ENCODE results near the gene F13A1.

Gene F13A1

DNA sequence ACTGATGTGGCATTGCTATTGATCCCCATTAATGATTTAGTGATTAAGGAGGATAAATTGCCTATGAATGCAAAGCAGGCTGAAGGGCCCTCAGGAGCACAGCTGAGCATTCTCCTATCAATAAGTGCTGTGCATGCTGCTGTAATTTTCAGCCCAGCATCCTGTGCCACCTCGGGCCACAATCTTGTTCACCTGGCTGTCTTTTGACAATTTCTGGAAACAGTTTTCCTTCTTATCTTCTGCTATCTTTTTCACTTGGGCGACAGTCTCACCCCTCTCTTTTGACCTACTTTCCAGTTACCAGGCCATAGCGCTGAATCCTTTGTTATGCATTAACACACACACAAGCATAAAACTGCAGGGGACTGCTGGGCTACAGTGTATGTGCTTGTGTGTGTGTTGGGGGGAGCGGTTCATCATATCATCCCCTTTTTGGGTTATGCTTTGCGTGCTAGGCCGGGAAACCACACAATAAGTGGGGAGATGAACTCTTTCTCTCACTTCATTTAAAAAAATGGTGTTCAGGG lies 60.2 kb downstream of the F13A1 start:
- Histone ChIP-seq H2AFZ (ENCODE audit: insufficient read depth, low read length, poor library complexity) (no peak overlapping the region), H3K79me1 (ENCODE audit: low read length) (no peaks in the 10 kb centered on the region), H3K18ac (ENCODE audit: low read length) (no peak overlapping the region), H3K4me2 (ENCODE audit: low read length) (no peak overlapping the region), H3K9me3 (ENCODE audit: insufficient read depth, low read depth, low read length) (peaks cover 4% of the 10 kb centered on the region), H3K4me1 (ENCODE audit: control insufficient read depth in 1 of 2, insufficient read depth in 2 of 2, low read length in 2 of 2) (peaks cover 0 to 3% of the 10 kb centered on the region in 2 experiments), H3K36me3 (ENCODE audit: control insufficient read depth in 1 of 2, insufficient read depth in 2 of 2, low read length in 2 of 2) (no peaks in the 10 kb centered on the region), H4K12ac (ENCODE audit: low read depth, low read length) (no peak overlapping the region), H3K4me3 (ENCODE audit: low read depth, low read length) (no peak overlapping the region), H3K23ac (ENCODE audit: low read length) (no peak overlapping the region), H2BK12ac (ENCODE audit: low read length) (no peak overlapping the region), H4K8ac (ENCODE audit: low read depth, low read length) (no peak overlapping the region), H2BK120ac (ENCODE audit: insufficient read depth, low read length, poor library complexity) (no peak overlapping the region), H3K79me2 (ENCODE audit: control insufficient read depth, insufficient read depth, low read length, poor library complexity) (no peaks in the 10 kb centered on the region), H4K91ac (ENCODE audit: low read depth, low read length) (no peak overlapping the region), H2BK5ac (ENCODE audit: low read depth, low read length, poor library complexity) (no peak overlapping the region), H3K27me3 (ENCODE audit: insufficient read depth, low read length) (no peaks in the 10 kb centered on the region), H3K4ac (ENCODE audit: low read depth, low read length) (no peak overlapping the region), H3K27ac (ENCODE audit: low read depth, low read length) (no peak overlapping the region), H2AK5ac (ENCODE audit: low read length) (no peak overlapping the region), H3K9ac (ENCODE audit: low read length) (no peak overlapping the region), H3K14ac (ENCODE audit: low read length) (no peak overlapping the region)
- no peak for DNase-seq
- WGBS (ENCODE audit: extremely low coverage, insufficient coverage, insufficient read length) = no CpG with 5 or more reads among the region's 6 CpGs

GRCh38 chr6:6256886-6257285 lies 63.6 kb downstream of the F13A1 start:
- Histone ChIP-seq H3K14ac (ENCODE audit: low read length) (no peak overlapping the region), H3K9me3 (ENCODE audit: insufficient read depth, low read depth, low read length) (no peaks in the 10 kb centered on the region), H4K12ac (ENCODE audit: low read depth, low read length) (no peak overlapping the region), H3K36me3 (ENCODE audit: control insufficient read depth in 1 of 2, insufficient read depth in 2 of 2, low read length in 2 of 2) (no peaks in the 10 kb centered on the region), H3K4me2 (ENCODE audit: low read length) (no peak overlapping the region), H4K91ac (ENCODE audit: low read depth, low read length) (no peak overlapping the region), H3K9ac (ENCODE audit: low read length) (no peak overlapping the region), H2BK120ac (ENCODE audit: insufficient read depth, low read length, poor library complexity) (no peak overlapping the region), H3K4me3 (ENCODE audit: low read depth, low read length) (no peak overlapping the region), H4K8ac (ENCODE audit: low read depth, low read length) (no peak overlapping the region), H3K18ac (ENCODE audit: low read length) (no peak overlapping the region), H3K4ac (ENCODE audit: low read depth, low read length) (no peak overlapping the region), H3K79me1 (ENCODE audit: low read length) (no peaks in the 10 kb centered on the region), H3K4me1 (ENCODE audit: control insufficient read depth in 1 of 2, insufficient read depth in 2 of 2, low read length in 2 of 2) (peaks cover 0 to 3% of the 10 kb centered on the region in 2 experiments), H3K27ac (ENCODE audit: low read depth, low read length) (no peak overlapping the region), H2AFZ (ENCODE audit: insufficient read depth, low read length, poor library complexity) (no peak overlapping the region), H3K27me3 (ENCODE audit: insufficient read depth, low read length) (no peaks in the 10 kb centered on the region), H2BK12ac (ENCODE audit: low read length) (no peak overlapping the region), H2AK5ac (ENCODE audit: low read length) (no peak overlapping the region), H3K23ac (ENCODE audit: low read length) (no peak overlapping the region), H2BK5ac (ENCODE audit: low read depth, low read length, poor library complexity) (no peak overlapping the region), H3K79me2 (ENCODE audit: control insufficient read depth, insufficient read depth, low read length, poor library complexity) (no peaks in the 10 kb centered on the region)
- WGBS (ENCODE audit: extremely low coverage, insufficient coverage, insufficient read length) = no CpG with 5 or more reads among the region's 2 CpGs
- no peak for DNase-seq

DNA sequence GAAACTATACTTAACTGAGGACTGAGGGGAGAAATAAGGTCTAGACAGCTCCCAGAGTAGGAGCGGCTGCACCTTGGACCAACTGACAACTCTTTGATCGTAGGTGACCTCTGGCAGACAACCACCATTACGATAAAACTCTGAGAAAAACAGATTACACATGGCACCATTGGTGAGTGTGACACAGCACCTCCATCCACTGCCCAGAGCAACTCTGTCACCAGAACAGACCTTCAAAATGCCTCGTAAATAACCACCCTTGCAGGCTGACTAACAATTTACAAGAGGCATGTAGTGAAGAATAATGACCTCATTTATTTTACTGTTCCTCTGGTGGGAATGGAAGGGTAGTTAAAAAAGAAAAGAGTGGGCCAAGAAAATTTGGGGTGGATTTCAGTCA lies 64.2 kb downstream of the F13A1 start:
- H3K36me3 ChIP-seq (ENCODE audit: control insufficient read depth in 1 of 2, insufficient read depth in 2 of 2, low read length in 2 of 2) = no peaks in the 10 kb centered on the region

GRCh38 chr6:6251555-6252280 lies 68.7 kb downstream of the F13A1 start:
- Histone ChIP-seq H3K18ac (ENCODE audit: low read length) (no peak overlapping the region), H2BK12ac (ENCODE audit: low read length) (no peak overlapping the region), H4K12ac (ENCODE audit: low read depth, low read length) (no peak overlapping the region), H3K4me1 (ENCODE audit: control insufficient read depth in 1 of 2, insufficient read depth in 2 of 2, low read length in 2 of 2) (no peaks in the 10 kb centered on the region), H3K9me3 (ENCODE audit: insufficient read depth, low read depth, low read length) (no peaks in the 10 kb centered on the region), H3K23ac (ENCODE audit: low read length) (no peak overlapping the region), H3K79me1 (ENCODE audit: low read length) (no peaks in the 10 kb centered on the region), H2BK5ac (ENCODE audit: low read depth, low read length, poor library complexity) (no peak overlapping the region), H3K27me3 (ENCODE audit: insufficient read depth, low read length) (no peaks in the 10 kb centered on the region), H3K4ac (ENCODE audit: low read depth, low read length) (no peak overlapping the region), H2AK5ac (ENCODE audit: low read length) (no peak overlapping the region), H3K27ac (ENCODE audit: low read depth, low read length) (no peak overlapping the region), H2BK120ac (ENCODE audit: insufficient read depth, low read length, poor library complexity) (no peak overlapping the region), H3K4me3 (ENCODE audit: low read depth, low read length) (no peak overlapping the region), H3K36me3 (ENCODE audit: control insufficient read depth in 1 of 2, insufficient read depth in 2 of 2, low read length in 2 of 2) (no peaks in the 10 kb centered on the region), H3K14ac (ENCODE audit: low read length) (no peak overlapping the region), H4K8ac (ENCODE audit: low read depth, low read length) (no peak overlapping the region), H4K91ac (ENCODE audit: low read depth, low read length) (no peak overlapping the region), H3K4me2 (ENCODE audit: low read length) (no peak overlapping the region), H3K9ac (ENCODE audit: low read length) (no peak overlapping the region), H3K79me2 (ENCODE audit: control insufficient read depth, insufficient read depth, low read length, poor library complexity) (no peaks in the 10 kb centered on the region), H2AFZ (ENCODE audit: insufficient read depth, low read length, poor library complexity) (no peak overlapping the region)
- WGBS (ENCODE audit: extremely low coverage, insufficient coverage, insufficient read length) = no CpG with 5 or more reads among the region's 13 CpGs
- no peak for DNase-seq

More for the DNA sequence above, 64.2 kb downstream of the F13A1 start:
- Histone ChIP-seq H3K4me2 (ENCODE audit: low read length) (no peak overlapping the region), H3K4me3 (ENCODE audit: low read depth, low read length) (no peak overlapping the region), H3K27ac (ENCODE audit: low read depth, low read length) (no peak overlapping the region), H2AFZ (ENCODE audit: insufficient read depth, low read length, poor library complexity) (no peak overlapping the region), H3K23ac (ENCODE audit: low read length) (no peak overlapping the region), H3K27me3 (ENCODE audit: insufficient read depth, low read length) (no peaks in the 10 kb centered on the region), H2BK12ac (ENCODE audit: low read length) (no peak overlapping the region), H4K91ac (ENCODE audit: low read depth, low read length) (no peak overlapping the region), H3K4me1 (ENCODE audit: control insufficient read depth in 1 of 2, insufficient read depth in 2 of 2, low read length in 2 of 2) (peaks cover 0 to 3% of the 10 kb centered on the region in 2 experiments), H3K9me3 (ENCODE audit: insufficient read depth, low read depth, low read length) (no peaks in the 10 kb centered on the region), H4K8ac (ENCODE audit: low read depth, low read length) (no peak overlapping the region), H3K14ac (ENCODE audit: low read length) (no peak overlapping the region), H2BK120ac (ENCODE audit: insufficient read depth, low read length, poor library complexity) (no peak overlapping the region), H2BK5ac (ENCODE audit: low read depth, low read length, poor library complexity) (no peak overlapping the region), H3K79me1 (ENCODE audit: low read length) (no peaks in the 10 kb centered on the region), H2AK5ac (ENCODE audit: low read length) (no peak overlapping the region), H4K12ac (ENCODE audit: low read depth, low read length) (no peak overlapping the region), H3K18ac (ENCODE audit: low read length) (no peak overlapping the region), H3K79me2 (ENCODE audit: control insufficient read depth, insufficient read depth, low read length, poor library complexity) (no peaks in the 10 kb centered on the region), H3K4ac (ENCODE audit: low read depth, low read length) (no peak overlapping the region), H3K9ac (ENCODE audit: low read length) (no peak overlapping the region)
- WGBS (ENCODE audit: extremely low coverage, insufficient coverage, insufficient read length) = no CpG with 5 or more reads among the region's 4 CpGs
- no peak for DNase-seq

Measured in trophoblast cell (in vitro differentiated cells and primary cell).